ENCODE results near the gene RACGAP1.
A peak's percentile ranks its signal among the peaks of the same experiment; 100 is the strongest.

Gene RACGAP1

DNA sequence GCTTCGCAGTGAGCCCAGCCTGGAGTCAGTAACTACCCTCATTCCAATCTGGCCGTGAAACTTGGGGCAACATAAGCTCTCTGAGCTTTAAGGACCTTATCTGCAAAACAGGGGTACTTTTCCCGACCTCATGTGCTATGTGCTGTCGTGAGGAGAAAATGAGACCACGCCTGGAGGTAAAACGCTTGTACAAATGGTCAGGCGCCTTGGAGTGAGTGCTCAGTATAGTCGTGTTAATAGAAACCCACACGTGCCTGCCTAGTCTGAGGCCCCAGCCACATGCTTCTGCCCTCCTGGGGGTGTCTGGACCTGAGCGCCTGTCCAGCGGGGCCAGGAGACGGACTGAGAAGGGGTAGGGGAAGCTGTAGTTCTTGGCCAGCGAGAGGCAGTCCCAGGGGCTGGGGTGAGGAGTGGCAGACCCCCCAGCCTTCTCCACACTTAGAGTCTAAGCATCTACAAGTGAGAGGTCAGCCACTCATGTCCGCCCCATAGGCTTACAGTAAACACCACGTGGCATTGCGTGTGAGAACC lies 58.7 kb downstream of the RACGAP1 start:
- Histone ChIP-seq H3K27me3 (ENCODE audit: control insufficient read depth, insufficient read depth, low read length) (peaks cover 93% of the 10 kb centered on the region), H3K9me3 (ENCODE audit: control insufficient read depth, insufficient read depth, low read depth, low read length) (no peaks in the 10 kb centered on the region), H3K4me3 (ENCODE audit: low read depth, low read length) (no peak overlapping the region), H3K36me3 (ENCODE audit: control insufficient read depth, insufficient read depth, low read length) (no peaks in the 10 kb centered on the region), H3K27ac (ENCODE audit: low read depth, low read length) (no peak overlapping the region), H3K4me1 (ENCODE audit: control insufficient read depth, insufficient read depth, low read length) (peaks cover 15% of the 10 kb centered on the region), H3K9ac (ENCODE audit: low read length) (no peak overlapping the region)

DNA sequence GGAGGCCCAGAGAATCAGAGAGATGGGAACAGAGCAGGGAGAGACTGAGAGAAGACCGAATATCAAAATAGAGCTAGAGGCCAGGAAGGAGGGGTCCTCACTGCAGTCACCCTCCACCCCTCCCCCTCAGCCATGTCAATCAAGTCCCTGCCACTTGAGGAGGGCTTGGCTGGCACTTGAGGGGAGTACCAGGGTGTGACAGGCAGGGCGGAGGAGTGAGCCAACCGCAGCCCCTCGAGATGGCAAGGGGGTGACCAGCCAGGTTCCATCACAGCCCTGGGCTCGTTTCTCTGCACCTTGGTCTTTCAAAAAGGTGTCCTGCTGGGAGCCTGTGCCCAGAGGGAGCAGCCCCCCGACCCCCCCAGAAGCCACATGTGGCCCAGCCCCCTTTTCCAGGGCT lies 59.5 kb downstream of the RACGAP1 start:
- Histone ChIP-seq H3K4me3 (ENCODE audit: low read depth, low read length) (no peak overlapping the region), H3K4me1 (ENCODE audit: control insufficient read depth, insufficient read depth, low read length) (peaks cover 16% of the 10 kb centered on the region), H3K9ac (ENCODE audit: low read length) (no peak overlapping the region), H3K9me3 (ENCODE audit: control insufficient read depth, insufficient read depth, low read depth, low read length) (no peaks in the 10 kb centered on the region), H3K27ac (ENCODE audit: low read depth, low read length) (no peak overlapping the region), H3K36me3 (ENCODE audit: control insufficient read depth, insufficient read depth, low read length) (no peaks in the 10 kb centered on the region), H3K27me3 (ENCODE audit: control insufficient read depth, insufficient read depth, low read length) (peaks cover 93% of the 10 kb centered on the region)

DNA sequence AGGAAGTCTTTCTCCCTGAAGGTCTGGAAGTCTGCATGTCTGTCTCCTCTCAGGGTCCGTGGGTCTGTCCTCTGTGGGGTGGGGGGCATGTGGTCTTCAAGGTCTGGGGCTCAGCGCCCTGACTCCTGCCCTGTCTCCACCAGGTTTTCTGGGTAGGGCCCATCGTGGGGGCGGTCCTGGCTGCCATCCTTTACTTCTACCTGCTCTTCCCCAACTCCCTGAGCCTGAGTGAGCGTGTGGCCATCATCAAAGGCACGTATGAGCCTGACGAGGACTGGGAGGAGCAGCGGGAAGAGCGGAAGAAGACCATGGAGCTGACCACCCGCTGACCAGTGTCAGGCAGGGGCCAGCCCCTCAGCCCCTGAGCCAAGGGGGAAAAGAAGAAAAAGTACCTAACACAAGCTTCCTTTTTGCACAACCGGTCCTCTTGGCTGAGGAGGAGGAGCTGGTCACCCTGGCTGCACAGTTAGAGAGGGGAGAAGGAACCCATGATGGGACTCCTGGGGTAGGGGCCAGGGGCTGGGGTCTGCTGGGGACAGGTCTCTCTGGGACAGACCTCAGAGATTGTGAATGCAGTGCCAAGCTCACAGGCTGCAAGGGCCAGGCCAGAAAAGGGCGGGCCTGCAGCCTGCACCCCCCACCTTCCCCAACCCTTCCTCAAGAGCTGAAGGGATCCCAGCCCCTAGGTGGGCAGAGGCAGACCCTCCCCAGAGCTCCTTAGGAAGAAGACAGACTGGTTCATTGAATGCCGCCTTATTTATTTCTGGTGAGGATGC lies 60.3 kb downstream of the RACGAP1 start:
- H3K27ac ChIP-seq (ENCODE audit: low read depth, low read length): no peak overlapping the region
- no peaks in the 10 kb centered on the region for H3K36me3 ChIP-seq (ENCODE audit: control insufficient read depth, insufficient read depth, low read length)
- H3K4me3 ChIP-seq (ENCODE audit: low read depth, low read length): no peak overlapping the region
- peaks cover 93% of the 10 kb centered on the region for H3K27me3 ChIP-seq (ENCODE audit: control insufficient read depth, insufficient read depth, low read length)
- no peaks in the 10 kb centered on the region for H3K9me3 ChIP-seq (ENCODE audit: control insufficient read depth, insufficient read depth, low read depth, low read length)
- H3K4me1 ChIP-seq (ENCODE audit: control insufficient read depth, insufficient read depth, low read length): peaks cover 20% of the 10 kb centered on the region
- H3K9ac ChIP-seq (ENCODE audit: low read length): no peak overlapping the region

DNA sequence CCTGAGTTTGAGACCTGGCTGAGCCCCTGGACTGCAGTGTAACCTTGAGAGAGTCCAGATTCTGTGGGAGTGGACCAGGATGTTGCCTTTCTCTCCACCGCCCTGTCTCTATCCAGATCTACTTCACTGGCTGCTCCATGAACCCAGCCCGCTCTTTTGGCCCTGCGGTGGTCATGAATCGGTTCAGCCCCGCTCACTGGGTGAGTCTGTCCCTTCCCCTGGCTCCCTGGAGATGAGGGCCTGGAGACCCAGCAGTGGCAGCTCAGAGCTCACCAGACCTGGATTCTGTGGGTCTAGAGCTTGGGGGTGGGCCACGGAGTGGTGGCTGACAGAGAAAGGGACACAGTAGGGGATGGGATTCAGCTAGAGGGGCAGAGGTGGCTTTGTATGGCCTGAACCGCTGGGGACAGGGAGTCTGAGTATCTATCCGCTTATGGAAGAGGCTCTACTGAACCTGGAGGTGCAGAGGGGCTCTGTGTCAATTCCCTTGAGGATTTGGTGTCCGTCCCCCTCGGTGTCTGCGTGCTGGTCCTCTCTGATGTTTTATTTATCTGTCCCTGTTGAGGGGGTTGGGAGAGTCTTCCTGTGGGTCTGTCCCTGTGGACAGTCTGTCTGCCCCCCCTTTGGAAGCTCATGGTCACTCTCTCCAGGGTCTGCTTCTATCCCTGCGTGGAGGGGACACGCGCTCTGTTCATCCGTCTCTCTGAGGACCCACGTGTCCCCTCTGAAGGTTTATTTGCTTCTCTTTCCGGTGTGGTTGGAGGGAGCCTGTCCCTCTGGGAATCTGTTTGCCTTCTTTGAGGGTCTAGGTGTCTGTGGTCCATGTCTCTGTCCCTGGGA lies 61.1 kb downstream of the RACGAP1 start:
- H3K4me1 ChIP-seq (ENCODE audit: control insufficient read depth, insufficient read depth, low read length): peaks cover 28% of the 10 kb centered on the region
- H3K9me3 ChIP-seq (ENCODE audit: control insufficient read depth, insufficient read depth, low read depth, low read length): no peaks in the 10 kb centered on the region
- H3K36me3 ChIP-seq (ENCODE audit: control insufficient read depth, insufficient read depth, low read length): no peaks in the 10 kb centered on the region
- no peak overlapping the region for H3K27ac ChIP-seq (ENCODE audit: low read depth, low read length)
- H3K9ac ChIP-seq (ENCODE audit: low read length): no peak overlapping the region
- H3K27me3 ChIP-seq (ENCODE audit: control insufficient read depth, insufficient read depth, low read length): peaks cover 93% of the 10 kb centered on the region
- H3K4me3 ChIP-seq (ENCODE audit: low read depth, low read length): no peak overlapping the region

DNA sequence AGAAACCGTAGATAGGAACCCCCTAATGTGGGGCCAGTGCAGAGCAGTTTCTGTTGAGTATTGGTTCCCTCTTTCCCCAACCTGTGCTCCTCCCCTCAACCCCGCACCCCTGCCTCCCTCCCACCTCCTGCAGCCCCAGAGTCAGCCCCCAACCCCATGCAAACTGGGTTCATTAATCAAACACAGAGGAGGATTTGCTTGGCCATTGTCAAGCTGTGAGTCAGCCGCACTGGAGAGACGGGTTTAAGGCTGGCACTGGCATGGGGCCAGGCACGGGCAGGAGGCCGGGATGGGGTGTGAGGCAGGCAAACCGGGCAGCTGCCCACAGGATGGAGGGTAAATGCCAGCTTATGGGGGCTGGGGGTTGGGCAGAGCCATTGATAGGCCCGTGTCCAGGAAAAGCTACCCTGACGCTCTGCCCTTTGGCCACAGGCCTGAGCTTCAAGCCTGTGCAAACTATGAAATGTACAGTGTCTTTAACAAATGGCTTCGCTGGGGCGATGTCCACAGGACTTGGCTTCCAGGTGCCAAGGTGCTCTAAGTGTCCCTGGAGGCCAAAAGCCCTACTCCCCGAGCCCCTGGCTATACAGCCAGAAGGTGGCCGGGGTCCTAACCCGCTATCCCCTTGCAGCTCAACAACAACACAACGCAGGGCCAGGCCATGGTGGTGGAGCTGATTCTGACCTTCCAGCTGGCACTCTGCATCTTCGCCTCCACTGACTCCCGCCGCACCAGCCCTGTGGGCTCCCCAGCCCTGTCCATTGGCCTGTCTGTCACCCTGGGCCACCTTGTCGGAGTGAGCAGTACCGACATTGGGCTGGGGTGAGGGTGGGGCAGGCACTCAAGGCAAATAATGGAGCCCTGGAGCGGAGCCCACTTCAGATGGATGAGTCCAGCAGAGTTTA lies 62.2 kb downstream of the RACGAP1 start:
- no peak overlapping the region for H3K9ac ChIP-seq (ENCODE audit: low read length)
- H3K36me3 ChIP-seq (ENCODE audit: control insufficient read depth, insufficient read depth, low read length): no peaks in the 10 kb centered on the region
- H3K4me1 ChIP-seq (ENCODE audit: control insufficient read depth, insufficient read depth, low read length): peaks cover 27% of the 10 kb centered on the region
- no peak overlapping the region for H3K4me3 ChIP-seq (ENCODE audit: low read depth, low read length)
- H3K9me3 ChIP-seq (ENCODE audit: control insufficient read depth, insufficient read depth, low read depth, low read length): no peaks in the 10 kb centered on the region
- H3K27me3 ChIP-seq (ENCODE audit: control insufficient read depth, insufficient read depth, low read length): peaks cover 93% of the 10 kb centered on the region
- H3K27ac ChIP-seq (ENCODE audit: low read depth, low read length): no peak overlapping the region

DNA sequence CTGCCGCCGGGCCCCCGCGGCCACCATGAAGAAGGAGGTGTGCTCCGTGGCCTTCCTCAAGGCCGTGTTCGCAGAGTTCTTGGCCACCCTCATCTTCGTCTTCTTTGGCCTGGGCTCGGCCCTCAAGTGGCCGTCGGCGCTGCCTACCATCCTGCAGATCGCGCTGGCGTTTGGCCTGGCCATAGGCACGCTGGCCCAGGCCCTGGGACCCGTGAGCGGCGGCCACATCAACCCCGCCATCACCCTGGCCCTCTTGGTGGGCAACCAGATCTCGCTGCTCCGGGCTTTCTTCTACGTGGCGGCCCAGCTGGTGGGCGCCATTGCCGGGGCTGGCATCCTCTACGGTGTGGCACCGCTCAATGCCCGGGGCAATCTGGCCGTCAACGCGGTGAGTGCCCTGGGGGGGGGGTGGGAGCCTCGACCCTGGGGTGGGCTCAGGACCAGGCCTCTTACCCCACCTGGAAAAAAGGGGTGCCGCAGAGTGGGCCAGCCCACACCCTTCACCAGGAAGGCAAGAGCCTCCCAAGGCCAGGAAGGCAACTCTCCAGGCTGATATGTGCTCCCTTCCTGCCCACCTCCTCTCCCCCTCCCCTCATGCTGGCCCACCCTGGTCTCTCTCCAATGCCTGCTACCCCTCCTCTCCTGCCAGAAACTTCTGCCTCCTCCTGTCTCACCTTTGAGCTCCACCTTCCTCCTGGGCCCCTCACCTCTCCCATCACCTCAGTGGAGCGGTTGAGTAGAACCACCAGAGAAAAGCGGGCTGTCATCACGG lies 63.1 kb downstream of the RACGAP1 start:
- Histone ChIP-seq H3K27me3 (ENCODE audit: control insufficient read depth, insufficient read depth, low read length) (peaks cover 94% of the 10 kb centered on the region), H3K9me3 (ENCODE audit: control insufficient read depth, insufficient read depth, low read depth, low read length) (no peaks in the 10 kb centered on the region), H3K4me3 (ENCODE audit: low read depth, low read length) (peak overlapping the region; percentile 48), H3K27ac (ENCODE audit: low read depth, low read length) (no peak overlapping the region), H3K9ac (ENCODE audit: low read length) (no peak overlapping the region), H3K4me1 (ENCODE audit: control insufficient read depth, insufficient read depth, low read length) (peaks cover 20% of the 10 kb centered on the region), H3K36me3 (ENCODE audit: control insufficient read depth, insufficient read depth, low read length) (no peaks in the 10 kb centered on the region)

DNA sequence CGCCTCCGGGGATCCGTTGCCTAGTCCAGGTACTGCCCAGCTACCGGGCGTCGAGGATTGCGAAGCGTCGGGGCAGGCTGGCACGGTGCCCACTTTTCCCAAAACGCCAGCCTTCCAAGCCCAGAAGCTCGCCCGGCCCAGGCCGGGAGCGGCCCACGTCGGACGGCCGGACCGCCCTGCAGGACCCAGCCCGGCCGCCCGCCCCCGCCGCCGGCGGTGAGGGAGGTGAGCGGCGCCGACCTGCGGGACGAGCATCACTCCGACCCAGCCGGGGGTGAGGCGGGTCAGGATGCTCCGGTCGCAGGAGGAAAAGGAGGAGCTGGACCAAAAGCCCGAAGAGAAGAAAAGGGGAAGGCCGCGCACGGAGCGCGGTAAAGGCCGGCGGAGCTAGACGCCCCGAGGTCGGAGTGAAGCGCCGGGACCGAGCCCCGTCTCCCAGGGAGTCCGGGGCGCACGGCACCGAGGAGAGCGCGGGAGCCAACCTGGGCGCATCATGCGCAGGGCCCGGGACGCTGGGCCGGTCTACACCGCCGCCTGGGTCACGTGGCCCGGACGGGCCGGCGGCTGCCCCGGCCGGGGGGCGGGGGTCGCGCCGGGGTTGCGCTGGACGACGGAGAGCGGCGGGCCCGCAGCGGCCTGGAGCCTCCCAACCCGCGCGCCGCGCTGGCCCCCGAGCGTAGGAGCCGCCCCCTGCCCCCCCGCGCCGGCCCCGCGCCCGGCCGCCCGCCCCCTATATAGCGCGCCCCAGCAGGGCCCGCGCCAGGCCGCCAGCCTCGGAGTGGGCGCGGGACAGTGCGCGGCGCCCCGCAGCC lies 64.0 kb downstream of the RACGAP1 start, which contains the start of gene AQP5:
Gene AQP5, plus strand, starts transcription at position 762 of the 812 bp plus-strand sequence. CDS start 146 bp downstream, outside the sequence.
- no peak within 1 kb of the TSS for H3K9ac ChIP-seq (ENCODE audit: low read length)
- H3K27me3 ChIP-seq (ENCODE audit: control insufficient read depth, insufficient read depth, low read length): peaks cover 95% of the 10 kb centered on the region
- H3K9me3 ChIP-seq (ENCODE audit: control insufficient read depth, insufficient read depth, low read depth, low read length): no peaks in the 10 kb centered on the region
- peak within 1 kb of the TSS; percentile 56 for H3K4me3 ChIP-seq (ENCODE audit: low read depth, low read length)
- no peaks in the 10 kb centered on the region for H3K36me3 ChIP-seq (ENCODE audit: control insufficient read depth, insufficient read depth, low read length)
- H3K27ac ChIP-seq (ENCODE audit: low read depth, low read length): no peak within 1 kb of the TSS
- peaks cover 13% of the 10 kb centered on the region for H3K4me1 ChIP-seq (ENCODE audit: control insufficient read depth, insufficient read depth, low read length)

DNA sequence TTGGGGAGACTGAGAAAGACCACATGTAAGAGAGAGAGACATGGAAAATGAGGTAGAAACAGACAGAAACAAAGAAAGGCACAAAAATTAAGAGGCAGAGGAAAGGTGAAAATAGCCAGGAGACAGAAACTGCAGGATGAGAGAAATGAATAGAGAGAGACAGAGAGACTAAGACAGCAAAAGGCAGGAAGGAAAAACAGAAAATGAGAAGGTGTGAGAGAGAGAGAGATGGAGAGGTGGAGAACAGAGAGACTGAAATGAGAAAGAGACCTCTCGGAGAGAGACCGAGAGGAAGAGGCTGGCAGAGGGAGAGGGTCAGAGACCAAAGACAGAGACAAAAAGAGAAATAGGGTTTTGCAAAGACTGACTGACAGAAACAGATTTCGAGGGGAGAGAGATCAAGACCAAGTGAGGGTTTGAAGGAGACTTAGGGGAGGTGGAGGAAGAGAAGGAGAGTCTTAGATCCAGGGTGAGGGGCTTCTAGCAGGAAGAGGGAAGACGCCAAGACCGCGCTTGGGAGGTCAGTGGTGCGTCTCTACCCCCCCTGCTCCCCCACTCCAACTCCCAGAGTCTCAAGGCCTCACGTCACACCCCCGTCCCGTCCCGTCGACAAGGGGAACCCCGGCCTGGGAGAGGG lies 64.7 kb downstream of the RACGAP1 start:
- Histone ChIP-seq H3K4me1 (ENCODE audit: control insufficient read depth, insufficient read depth, low read length) (peaks cover 16% of the 10 kb centered on the region), H3K27me3 (ENCODE audit: control insufficient read depth, insufficient read depth, low read length) (peaks cover 96% of the 10 kb centered on the region), H3K36me3 (ENCODE audit: control insufficient read depth, insufficient read depth, low read length) (no peaks in the 10 kb centered on the region), H3K9ac (ENCODE audit: low read length) (no peak overlapping the region), H3K9me3 (ENCODE audit: control insufficient read depth, insufficient read depth, low read depth, low read length) (no peaks in the 10 kb centered on the region), H3K4me3 (ENCODE audit: low read depth, low read length) (peak overlapping the region; percentile 56; the same call in 1 of the 2 replicates), H3K27ac (ENCODE audit: low read depth, low read length) (no peak overlapping the region)

DNA sequence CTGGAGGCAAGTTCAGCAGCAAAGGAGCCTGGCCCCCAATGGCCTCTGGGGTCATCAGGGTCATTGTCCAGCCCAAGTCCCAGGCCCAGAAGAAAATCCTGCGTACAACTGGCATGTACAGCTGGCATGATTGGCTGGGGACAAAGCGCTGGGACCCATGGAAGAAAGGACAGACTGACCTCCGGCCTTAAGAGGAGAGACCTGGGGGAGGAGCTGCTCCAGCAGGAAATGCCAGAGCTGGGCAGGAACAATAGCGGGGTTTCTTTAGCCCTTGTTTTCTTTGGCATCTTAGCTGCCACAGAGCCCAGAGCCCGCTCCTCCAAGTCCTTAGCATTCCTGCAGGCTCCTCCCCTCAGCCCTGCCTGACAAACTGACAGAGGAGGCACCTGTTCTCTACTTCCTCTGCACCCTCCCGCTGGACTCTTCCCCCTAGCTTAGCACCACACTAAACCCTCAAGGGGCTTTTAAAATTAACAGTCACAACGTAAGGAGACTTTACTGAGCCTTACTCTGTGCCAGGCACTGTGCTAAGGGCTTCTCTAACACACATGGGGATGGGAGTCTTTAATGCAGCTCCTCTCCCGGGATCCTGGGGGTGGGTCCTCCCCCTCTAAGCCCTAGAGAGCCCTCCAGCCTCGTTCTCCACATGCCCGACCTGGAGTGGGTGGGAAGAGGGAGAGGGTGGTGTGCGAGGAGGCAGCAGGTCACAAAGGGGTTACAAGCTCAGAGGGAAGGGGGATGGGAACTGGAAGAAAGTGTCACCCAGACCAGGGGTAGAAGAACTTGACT lies 65.4 kb downstream of the RACGAP1 start:
- H3K36me3 ChIP-seq (ENCODE audit: control insufficient read depth, insufficient read depth, low read length): no peaks in the 10 kb centered on the region
- peaks cover 97% of the 10 kb centered on the region for H3K27me3 ChIP-seq (ENCODE audit: control insufficient read depth, insufficient read depth, low read length)
- H3K4me3 ChIP-seq (ENCODE audit: low read depth, low read length): no peak overlapping the region
- no peak overlapping the region for H3K27ac ChIP-seq (ENCODE audit: low read depth, low read length)
- H3K4me1 ChIP-seq (ENCODE audit: control insufficient read depth, insufficient read depth, low read length): peaks cover 17% of the 10 kb centered on the region
- no peaks in the 10 kb centered on the region for H3K9me3 ChIP-seq (ENCODE audit: control insufficient read depth, insufficient read depth, low read depth, low read length)
- no peak overlapping the region for H3K9ac ChIP-seq (ENCODE audit: low read length)
